Measurements from ENCODE around the gene PCDHB13.

The PCDHB13 gene

DNA sequence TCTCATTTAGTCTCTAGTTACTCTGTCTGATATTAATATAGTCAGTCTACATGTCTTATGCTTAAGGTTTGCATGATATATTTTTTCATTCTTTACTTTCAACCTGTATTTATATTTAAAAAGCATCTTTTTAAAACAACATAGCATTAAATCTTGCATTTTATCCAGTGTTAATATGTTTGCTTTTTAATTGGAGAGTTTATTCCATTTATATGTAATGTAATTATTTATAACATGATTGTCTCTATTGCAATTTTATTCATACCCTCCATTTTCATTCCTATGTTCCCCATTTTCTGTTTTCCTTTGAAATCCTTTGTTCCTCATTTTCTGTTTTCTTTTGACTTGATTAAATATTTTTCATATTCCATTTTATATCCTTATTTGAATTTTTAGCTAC, 44.7 kb downstream of the PCDHB13 start:
- TF ChIP-seq, protein P1, sequence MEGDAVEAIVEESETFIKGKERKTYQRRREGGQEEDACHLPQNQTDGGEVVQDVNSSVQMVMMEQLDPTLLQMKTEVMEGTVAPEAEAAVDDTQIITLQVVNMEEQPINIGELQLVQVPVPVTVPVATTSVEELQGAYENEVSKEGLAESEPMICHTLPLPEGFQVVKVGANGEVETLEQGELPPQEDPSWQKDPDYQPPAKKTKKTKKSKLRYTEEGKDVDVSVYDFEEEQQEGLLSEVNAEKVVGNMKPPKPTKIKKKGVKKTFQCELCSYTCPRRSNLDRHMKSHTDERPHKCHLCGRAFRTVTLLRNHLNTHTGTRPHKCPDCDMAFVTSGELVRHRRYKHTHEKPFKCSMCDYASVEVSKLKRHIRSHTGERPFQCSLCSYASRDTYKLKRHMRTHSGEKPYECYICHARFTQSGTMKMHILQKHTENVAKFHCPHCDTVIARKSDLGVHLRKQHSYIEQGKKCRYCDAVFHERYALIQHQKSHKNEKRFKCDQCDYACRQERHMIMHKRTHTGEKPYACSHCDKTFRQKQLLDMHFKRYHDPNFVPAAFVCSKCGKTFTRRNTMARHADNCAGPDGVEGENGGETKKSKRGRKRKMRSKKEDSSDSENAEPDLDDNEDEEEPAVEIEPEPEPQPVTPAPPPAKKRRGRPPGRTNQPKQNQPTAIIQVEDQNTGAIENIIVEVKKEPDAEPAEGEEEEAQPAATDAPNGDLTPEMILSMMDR (IDR thresholded peaks at IDR 0.05; ENCODE audit: extremely low read depth, insufficient read depth, missing control alignments): no peak
- in situ Hi-C loops (cut with MboI; ENCODE audit: low pct_unique_long_range_greater_than_20kb, low sequenced_read_pairs, unreplicated experiment): no loop called here
- no peak for DNase-seq (ENCODE audit: low spot score)

DNA sequence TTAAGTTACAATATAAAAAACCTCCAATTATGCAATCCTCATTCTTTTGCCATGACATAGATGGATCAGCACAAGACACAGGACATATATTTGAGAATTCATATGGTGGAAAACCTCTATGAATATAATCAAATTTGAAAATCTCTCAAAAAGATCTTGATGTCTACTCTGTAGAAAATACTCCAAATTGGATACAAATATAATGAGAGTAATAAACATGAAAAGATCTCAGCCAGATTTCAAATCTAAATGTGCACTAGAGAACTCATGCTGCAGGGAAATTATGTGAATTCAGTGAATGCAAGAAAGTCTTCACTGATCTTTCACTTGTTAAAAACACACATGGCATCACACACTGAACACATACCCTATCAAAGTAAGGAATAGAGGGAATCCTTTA, 45.2 kb downstream of the PCDHB13 start:
- TF ChIP-seq, protein P1 (IDR thresholded peaks at IDR 0.05; ENCODE audit: extremely low read depth, insufficient read depth, missing control alignments): no peak
- in situ Hi-C loops (cut with MboI; ENCODE audit: low pct_unique_long_range_greater_than_20kb, low sequenced_read_pairs, unreplicated experiment): no loop called here
- DNase-seq (ENCODE audit: low spot score): no peak

DNA sequence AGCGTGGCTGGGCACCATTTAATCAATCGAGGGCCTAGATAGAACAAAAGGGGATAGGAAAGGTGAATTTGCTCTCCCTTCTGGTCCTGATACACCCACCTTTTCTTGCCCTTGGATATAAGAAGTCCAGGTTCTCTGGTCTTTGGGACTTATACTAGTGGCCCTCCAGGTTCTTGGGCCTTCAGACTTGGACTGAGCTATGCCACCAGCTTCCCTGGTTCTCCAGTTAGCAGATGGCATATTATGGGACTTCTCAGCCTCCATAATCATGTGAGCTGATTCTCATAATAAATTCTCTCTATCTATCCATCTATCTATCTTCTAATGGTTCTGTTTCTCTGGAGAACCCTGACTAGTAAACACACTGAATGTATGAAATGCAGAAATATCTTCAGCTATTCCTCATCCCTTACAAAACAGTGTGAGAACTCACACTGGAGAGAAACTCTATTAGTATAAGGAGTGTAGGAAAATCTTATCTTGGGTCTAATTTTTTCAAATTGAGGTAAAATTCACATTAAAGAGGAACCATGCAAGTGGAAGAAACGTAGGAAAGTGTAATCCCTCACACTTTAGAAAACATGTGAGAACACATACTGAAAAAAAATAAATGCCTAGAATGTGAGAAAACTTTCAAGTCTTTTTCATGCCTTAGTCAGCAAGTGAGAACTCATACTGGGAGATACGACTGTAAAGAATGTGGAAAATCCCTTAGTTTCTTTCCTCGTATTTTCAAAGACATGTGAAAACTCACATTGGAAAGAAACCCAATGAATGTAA, 46.9 kb downstream of the PCDHB13 start:
- TF ChIP-seq, protein P1 (IDR thresholded peaks at IDR 0.05; ENCODE audit: extremely low read depth, insufficient read depth, missing control alignments): no peak
- in situ Hi-C loops (cut with MboI; ENCODE audit: low pct_unique_long_range_greater_than_20kb, low sequenced_read_pairs, unreplicated experiment): no loop called here
- no peak for DNase-seq (ENCODE audit: low spot score)

DNA sequence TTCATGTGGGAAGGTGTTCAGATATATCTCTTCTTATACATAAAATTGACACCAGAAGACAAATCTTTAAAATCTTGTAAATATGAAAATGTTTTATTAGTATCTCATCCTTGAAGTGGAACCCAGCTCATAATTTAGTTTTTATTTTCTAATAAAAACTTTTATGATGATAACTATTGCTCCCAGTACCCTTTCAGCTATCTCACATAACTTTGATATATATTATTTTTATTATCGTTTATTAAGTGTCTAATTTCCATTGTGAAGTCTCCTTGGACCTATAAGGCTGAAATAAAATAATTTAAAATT, 47.5 kb downstream of the PCDHB13 start:
- no peak for DNase-seq (ENCODE audit: low spot score)
- in situ Hi-C loops (cut with MboI; ENCODE audit: low pct_unique_long_range_greater_than_20kb, low sequenced_read_pairs, unreplicated experiment): no loop called here
- TF ChIP-seq, protein P1 (IDR thresholded peaks at IDR 0.05; ENCODE audit: extremely low read depth, insufficient read depth, missing control alignments): no peak

Measured in GM13977 (cell line).